PFSK-1 (cell line): Measurements from ENCODE around the gene MAST2.
A peak's percentile ranks its signal among the peaks of the same experiment; 100 is the strongest.

Experiments used
- POLR2AphosphoS5 ChIP-seq: IDR thresholded peaks from 2 replicates; pipeline ENCODE4 v1.6.1; 2012; ENCODE audit warnings: low read depth, mild to moderate bottlenecking, control low read depth, low read length, moderate library complexity
- TAF1 ChIP-seq: IDR thresholded peaks from 2 replicates; pipeline ENCODE4 v1.6.1; 2012; ENCODE audit warnings: low read length, control low read depth, borderline replicate concordance; ENCODE audit not compliant: insufficient read depth
- TF ChIP-seq, protein P1 (sequence below), 2 experiments: IDR thresholded peaks; 2 replicates each; pipeline versions ENCODE4 v1.6.1 to v1.8.0; 2011 to 2012; ENCODE audit warnings: low read depth in 2 of 2, low read length in 2 of 2, control low read depth in 1 of 2, inconsistent platforms in 1 of 2, mild to moderate bottlenecking in 1 of 2, moderate library complexity in 1 of 2; ENCODE audit not compliant: insufficient read depth in 1 of 2

DNA sequence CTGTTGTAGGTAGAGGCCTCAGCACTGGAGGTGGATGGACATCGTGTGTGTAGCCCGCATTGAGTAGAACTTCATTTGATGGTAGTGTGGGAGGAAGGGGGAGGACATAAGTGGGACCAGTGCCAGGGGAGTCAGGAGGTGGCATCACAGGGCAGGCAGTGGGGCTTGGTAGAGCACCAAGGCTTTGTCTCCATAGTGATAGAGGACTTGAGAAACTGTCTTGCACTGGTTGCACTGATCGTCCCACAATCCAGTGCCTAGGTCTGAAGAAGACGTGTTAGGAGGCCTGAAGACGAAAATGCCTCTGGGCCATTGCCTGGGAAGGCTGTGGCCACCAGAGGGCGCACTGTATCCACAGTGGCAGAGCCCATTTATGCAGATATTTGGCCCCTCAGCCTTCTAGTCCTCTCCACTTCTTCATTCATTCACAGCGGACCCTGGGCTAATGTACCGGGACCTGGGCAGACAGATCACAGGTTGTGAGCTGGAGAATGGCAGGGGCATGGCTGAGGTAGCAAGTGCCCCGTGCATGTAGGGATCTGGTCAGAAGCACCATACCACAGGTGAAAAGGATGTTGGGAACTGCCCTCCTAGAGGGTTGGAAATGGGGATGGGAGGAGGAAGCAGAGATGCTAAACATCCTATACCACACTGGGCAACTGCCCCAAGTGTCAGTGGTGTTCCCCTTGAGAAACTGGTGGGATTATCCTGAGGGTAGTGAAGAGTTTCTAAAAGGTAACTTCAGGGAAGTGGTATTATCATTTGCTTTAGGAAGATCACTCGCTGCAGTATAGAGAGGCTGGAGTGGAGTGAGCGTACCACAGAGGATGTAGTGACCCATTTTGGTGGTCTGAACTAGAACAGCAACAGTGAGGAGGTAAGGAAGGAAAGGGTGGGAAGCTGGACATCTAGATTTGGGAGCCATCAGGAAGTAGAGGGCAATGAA lies 233.8 kb downstream of the MAST2 start:
- TF ChIP-seq TAF1 (no peak), POLR2AphosphoS5 (peak; percentile 50)
- TF ChIP-seq, protein P1, sequence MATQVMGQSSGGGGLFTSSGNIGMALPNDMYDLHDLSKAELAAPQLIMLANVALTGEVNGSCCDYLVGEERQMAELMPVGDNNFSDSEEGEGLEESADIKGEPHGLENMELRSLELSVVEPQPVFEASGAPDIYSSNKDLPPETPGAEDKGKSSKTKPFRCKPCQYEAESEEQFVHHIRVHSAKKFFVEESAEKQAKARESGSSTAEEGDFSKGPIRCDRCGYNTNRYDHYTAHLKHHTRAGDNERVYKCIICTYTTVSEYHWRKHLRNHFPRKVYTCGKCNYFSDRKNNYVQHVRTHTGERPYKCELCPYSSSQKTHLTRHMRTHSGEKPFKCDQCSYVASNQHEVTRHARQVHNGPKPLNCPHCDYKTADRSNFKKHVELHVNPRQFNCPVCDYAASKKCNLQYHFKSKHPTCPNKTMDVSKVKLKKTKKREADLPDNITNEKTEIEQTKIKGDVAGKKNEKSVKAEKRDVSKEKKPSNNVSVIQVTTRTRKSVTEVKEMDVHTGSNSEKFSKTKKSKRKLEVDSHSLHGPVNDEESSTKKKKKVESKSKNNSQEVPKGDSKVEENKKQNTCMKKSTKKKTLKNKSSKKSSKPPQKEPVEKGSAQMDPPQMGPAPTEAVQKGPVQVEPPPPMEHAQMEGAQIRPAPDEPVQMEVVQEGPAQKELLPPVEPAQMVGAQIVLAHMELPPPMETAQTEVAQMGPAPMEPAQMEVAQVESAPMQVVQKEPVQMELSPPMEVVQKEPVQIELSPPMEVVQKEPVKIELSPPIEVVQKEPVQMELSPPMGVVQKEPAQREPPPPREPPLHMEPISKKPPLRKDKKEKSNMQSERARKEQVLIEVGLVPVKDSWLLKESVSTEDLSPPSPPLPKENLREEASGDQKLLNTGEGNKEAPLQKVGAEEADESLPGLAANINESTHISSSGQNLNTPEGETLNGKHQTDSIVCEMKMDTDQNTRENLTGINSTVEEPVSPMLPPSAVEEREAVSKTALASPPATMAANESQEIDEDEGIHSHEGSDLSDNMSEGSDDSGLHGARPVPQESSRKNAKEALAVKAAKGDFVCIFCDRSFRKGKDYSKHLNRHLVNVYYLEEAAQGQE (IDR thresholded peaks at IDR 0.05; ENCODE audit: insufficient read depth in 1 of 2, low read depth in 2 of 2, low read length in 2 of 2), result no peak
